ENCODE results near the gene ENOSF1.

ENOSF1 gene

DNA sequence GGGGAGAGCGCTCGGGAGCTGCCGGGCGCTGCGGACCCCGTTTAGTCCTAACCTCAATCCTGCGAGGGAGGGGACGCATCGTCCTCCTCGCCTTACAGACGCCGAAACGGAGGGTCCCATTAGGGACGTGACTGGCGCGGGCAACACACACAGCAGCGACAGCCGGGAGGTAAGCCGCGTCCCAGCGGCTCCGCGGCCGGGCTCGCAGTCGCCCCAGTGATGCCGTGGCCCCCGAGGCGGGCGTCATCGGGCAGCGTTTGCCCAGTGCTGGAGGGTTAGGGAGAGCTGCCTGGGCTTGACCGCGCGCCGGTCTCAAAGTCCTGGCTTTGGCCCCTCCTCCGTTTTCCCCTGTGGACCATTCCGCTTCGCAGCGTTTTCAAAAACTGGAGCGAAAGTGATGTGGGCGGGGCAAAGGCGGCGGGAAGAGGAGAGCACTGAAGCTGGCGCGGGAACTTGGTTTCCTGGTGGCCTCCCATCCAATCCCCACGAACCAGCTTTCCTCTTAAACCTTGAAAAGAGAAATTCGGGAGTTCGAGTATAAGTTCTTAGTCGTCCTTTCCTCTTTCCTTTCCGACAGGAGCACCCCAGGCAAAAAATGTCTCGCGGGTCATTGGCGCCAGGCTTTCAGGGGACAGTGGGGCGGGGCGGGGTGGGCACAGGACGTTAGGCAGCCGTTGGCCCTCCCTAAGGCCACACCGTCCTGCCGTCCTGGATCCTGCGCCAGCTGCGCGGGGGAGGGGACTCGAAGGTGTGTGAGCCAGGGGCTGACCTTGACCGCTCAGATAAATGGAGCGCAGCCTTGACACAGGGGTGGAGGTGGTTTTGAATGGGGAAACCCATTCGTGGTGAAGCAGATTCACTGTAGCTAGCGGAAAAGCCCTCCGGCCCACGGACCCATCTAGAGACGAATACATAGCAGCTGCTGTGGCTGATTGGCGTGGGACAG, 54.2 kb downstream of the ENOSF1 start:
- H3K27me3 ChIP-seq (ENCODE audit: control insufficient read depth, insufficient read depth, low read length), result no peaks in the 10 kb centered on the region
- H3K9ac ChIP-seq (ENCODE audit: low read depth, low read length), result peak overlapping the region; percentile 85
- peak overlapping the region; percentile 98 for H3K4me3 ChIP-seq (ENCODE audit: low read depth, low read length)
- peaks cover 4% of the 10 kb centered on the region; the same call in 1 of the 2 replicates for H3K4me1 ChIP-seq (ENCODE audit: control insufficient read depth, insufficient read depth, low read length)
- peaks cover 32% of the 10 kb centered on the region for H3K36me3 ChIP-seq (ENCODE audit: control insufficient read depth, insufficient read depth, low read length)
- 0 out of 2 replicates have a peak, but pooled peaks cover 3% of the 10 kb centered on the region for H3K9me3 ChIP-seq (ENCODE audit: control insufficient read depth, insufficient read depth, low read length)
- peak overlapping the region; percentile 90 for H3K27ac ChIP-seq (ENCODE audit: low read depth, low read length)

DNA sequence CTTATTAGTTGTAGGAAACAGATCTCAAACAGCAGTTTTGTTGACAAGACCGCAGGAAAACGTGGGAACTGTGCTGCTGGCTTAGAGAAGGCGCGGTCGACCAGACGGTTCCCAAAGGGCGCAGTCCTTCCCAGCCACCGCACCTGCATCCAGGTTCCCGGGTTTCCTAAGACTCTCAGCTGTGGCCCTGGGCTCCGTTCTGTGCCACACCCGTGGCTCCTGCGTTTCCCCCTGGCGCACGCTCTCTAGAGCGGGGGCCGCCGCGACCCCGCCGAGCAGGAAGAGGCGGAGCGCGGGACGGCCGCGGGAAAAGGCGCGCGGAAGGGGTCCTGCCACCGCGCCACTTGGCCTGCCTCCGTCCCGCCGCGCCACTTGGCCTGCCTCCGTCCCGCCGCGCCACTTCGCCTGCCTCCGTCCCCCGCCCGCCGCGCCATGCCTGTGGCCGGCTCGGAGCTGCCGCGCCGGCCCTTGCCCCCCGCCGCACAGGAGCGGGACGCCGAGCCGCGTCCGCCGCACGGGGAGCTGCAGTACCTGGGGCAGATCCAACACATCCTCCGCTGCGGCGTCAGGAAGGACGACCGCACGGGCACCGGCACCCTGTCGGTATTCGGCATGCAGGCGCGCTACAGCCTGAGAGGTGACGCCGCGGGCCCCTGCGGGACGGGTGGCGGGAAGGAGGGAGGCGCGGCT, 55.0 kb downstream of the ENOSF1 start, which contains the start of gene TYMS:
Gene TYMS (plus strand): TSS at position 343 of the 690 bp plus-strand sequence. CDS start 90 bp downstream, at position 433.
- H3K4me3 ChIP-seq (ENCODE audit: low read depth, low read length), result peak within 1 kb of the TSS; percentile 98
- peaks cover 4% of the 10 kb centered on the region; the same call in 1 of the 2 replicates for H3K4me1 ChIP-seq (ENCODE audit: control insufficient read depth, insufficient read depth, low read length)
- H3K27me3 ChIP-seq (ENCODE audit: control insufficient read depth, insufficient read depth, low read length), result no peaks in the 10 kb centered on the region
- H3K36me3 ChIP-seq (ENCODE audit: control insufficient read depth, insufficient read depth, low read length), result peaks cover 32% of the 10 kb centered on the region
- 0 out of 2 replicates have a peak, but pooled peaks cover 3% of the 10 kb centered on the region for H3K9me3 ChIP-seq (ENCODE audit: control insufficient read depth, insufficient read depth, low read length)
- peak within 1 kb of the TSS; percentile 90 for H3K27ac ChIP-seq (ENCODE audit: low read depth, low read length)
- peak within 1 kb of the TSS; percentile 85 for H3K9ac ChIP-seq (ENCODE audit: low read depth, low read length)

DNA sequence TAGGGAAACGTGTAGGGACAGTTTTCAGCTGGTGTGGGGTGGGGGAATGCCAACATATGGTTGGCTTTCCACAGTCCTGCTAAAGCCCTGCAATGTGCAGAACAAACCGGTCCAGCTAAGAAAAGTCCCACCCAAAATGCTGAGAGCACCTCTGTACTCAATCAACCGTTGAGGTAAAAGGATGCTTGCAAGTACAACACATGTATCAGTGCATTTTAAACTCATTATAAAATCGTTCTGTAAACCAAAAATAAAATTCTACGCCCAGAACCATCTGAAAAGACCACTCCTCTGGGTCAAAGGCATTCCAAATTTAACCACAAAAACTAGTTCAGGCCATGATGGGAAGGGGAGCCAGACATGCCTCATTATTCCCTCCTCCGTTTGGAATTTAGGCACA, 57.0 kb downstream of the ENOSF1 start:
- H3K4me3 ChIP-seq (ENCODE audit: low read depth, low read length), result no peak overlapping the region
- H3K4me1 ChIP-seq (ENCODE audit: control insufficient read depth, insufficient read depth, low read length), result peaks cover 4% of the 10 kb centered on the region; the same call in 1 of the 2 replicates
- no peak overlapping the region for H3K27ac ChIP-seq (ENCODE audit: low read depth, low read length)
- H3K36me3 ChIP-seq (ENCODE audit: control insufficient read depth, insufficient read depth, low read length), result peaks cover 14% of the 10 kb centered on the region
- H3K27me3 ChIP-seq (ENCODE audit: control insufficient read depth, insufficient read depth, low read length), result no peaks in the 10 kb centered on the region
- H3K9ac ChIP-seq (ENCODE audit: low read depth, low read length), result no peak overlapping the region
- no peaks in the 10 kb centered on the region for H3K9me3 ChIP-seq (ENCODE audit: control insufficient read depth, insufficient read depth, low read length)

DNA sequence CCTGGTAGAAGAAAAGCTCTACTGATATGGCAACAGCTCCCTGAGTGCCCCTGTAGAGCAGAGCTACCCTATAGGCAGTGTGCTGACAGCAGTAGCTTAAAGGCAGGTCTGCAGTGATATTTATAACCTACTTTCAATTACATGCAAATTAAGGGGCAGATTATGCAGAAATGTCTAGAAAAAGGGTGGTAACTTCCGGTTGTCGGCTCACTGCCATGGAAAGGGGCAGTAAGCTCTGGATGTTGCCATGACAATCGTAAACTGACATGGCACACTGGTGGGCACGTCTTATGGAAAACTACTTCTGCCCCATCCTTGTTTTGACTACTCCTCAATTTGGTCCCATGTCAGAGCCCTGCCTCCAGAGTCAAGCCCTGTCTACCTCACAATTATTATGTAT, 57.8 kb downstream of the ENOSF1 start:
- Histone ChIP-seq H3K36me3 (ENCODE audit: control insufficient read depth, insufficient read depth, low read length) (peaks cover 6% of the 10 kb centered on the region), H3K9ac (ENCODE audit: low read depth, low read length) (no peak overlapping the region), H3K27ac (ENCODE audit: low read depth, low read length) (no peak overlapping the region), H3K4me1 (ENCODE audit: control insufficient read depth, insufficient read depth, low read length) (peaks cover 4% of the 10 kb centered on the region; the same call in 1 of the 2 replicates), H3K27me3 (ENCODE audit: control insufficient read depth, insufficient read depth, low read length) (no peaks in the 10 kb centered on the region), H3K9me3 (ENCODE audit: control insufficient read depth, insufficient read depth, low read length) (no peaks in the 10 kb centered on the region), H3K4me3 (ENCODE audit: low read depth, low read length) (no peak overlapping the region; the same call in 1 of the 2 replicates)

DNA sequence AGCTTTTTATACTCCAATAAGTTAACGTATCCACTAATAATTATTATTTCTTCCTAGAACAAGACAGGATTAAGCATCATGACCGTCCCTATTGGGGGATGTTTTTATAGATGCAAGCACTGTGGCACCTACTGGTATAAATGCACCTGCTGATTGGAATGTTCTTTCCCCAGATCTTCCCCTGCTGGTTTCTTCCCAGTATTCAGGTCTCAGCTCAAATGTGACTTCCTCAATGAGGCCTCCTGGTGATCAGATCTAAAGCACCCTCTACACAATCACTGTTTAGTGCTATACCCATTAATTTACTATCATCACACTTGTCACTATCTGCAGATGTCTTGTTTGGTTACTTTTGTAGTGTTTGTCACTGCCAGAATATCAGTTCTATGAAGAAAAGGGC, 58.9 kb downstream of the ENOSF1 start:
- Histone ChIP-seq H3K4me1 (ENCODE audit: control insufficient read depth, insufficient read depth, low read length) (no peaks in the 10 kb centered on the region; the same call in 1 of the 2 replicates), H3K9me3 (ENCODE audit: control insufficient read depth, insufficient read depth, low read length) (no peaks in the 10 kb centered on the region), H3K27me3 (ENCODE audit: control insufficient read depth, insufficient read depth, low read length) (no peaks in the 10 kb centered on the region), H3K9ac (ENCODE audit: low read depth, low read length) (no peak overlapping the region), H3K4me3 (ENCODE audit: low read depth, low read length) (no peak overlapping the region), H3K36me3 (ENCODE audit: control insufficient read depth, insufficient read depth, low read length) (no peaks in the 10 kb centered on the region), H3K27ac (ENCODE audit: low read depth, low read length) (no peak overlapping the region)

DNA sequence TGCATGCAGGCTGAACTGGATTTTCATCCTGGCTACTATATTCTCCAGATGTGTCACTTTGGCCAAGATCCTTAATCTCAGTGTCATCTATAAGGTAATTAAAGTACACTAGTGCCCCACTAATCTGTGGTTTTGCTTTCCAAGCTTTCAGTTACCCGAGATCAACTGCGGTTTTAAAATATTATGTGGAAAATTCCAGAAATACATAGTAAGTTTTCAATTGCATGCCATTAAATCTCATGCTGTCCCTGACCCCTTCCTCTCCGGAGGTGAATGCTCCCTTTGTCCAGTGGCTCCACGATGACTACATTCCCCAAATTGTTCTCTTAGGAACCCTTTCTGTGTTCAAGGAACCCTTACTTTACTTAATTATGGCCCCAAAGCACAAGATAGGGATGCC, 60.3 kb downstream of the ENOSF1 start:
- H3K27me3 ChIP-seq (ENCODE audit: control insufficient read depth, insufficient read depth, low read length), result no peaks in the 10 kb centered on the region
- H3K4me1 ChIP-seq (ENCODE audit: control insufficient read depth, insufficient read depth, low read length), result no peaks in the 10 kb centered on the region; the same call in 1 of the 2 replicates
- H3K27ac ChIP-seq (ENCODE audit: low read depth, low read length), result no peak overlapping the region
- no peaks in the 10 kb centered on the region for H3K36me3 ChIP-seq (ENCODE audit: control insufficient read depth, insufficient read depth, low read length)
- H3K9ac ChIP-seq (ENCODE audit: low read depth, low read length), result no peak overlapping the region
- no peaks in the 10 kb centered on the region for H3K9me3 ChIP-seq (ENCODE audit: control insufficient read depth, insufficient read depth, low read length)
- no peak overlapping the region for H3K4me3 ChIP-seq (ENCODE audit: low read depth, low read length)

DNA sequence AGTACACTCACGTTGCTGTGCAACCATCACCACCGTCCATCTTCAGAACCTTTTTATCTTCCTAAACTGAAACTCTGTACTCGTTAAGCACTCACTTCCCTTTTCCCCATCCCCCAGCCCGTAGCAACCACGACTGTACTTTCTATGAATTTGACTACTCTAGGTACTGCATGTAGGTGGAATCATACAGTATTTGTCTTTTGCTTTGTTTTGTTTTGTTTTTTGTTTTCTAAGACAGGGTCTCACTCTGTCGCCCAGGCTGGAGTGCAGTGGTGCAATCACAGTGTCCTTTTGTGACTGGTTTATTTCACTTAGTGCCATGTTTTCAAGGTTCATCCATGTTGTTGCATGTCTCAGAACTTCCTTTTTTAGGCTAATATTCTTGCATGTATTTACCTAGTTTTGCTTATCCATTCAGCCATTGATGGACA, 62.0 kb downstream of the ENOSF1 start:
- no peaks in the 10 kb centered on the region for H3K9me3 ChIP-seq (ENCODE audit: control insufficient read depth, insufficient read depth, low read length)
- H3K36me3 ChIP-seq (ENCODE audit: control insufficient read depth, insufficient read depth, low read length), result no peaks in the 10 kb centered on the region
- no peak overlapping the region for H3K27ac ChIP-seq (ENCODE audit: low read depth, low read length)
- no peaks in the 10 kb centered on the region; the same call in 1 of the 2 replicates for H3K4me1 ChIP-seq (ENCODE audit: control insufficient read depth, insufficient read depth, low read length)
- H3K9ac ChIP-seq (ENCODE audit: low read depth, low read length), result no peak overlapping the region
- no peaks in the 10 kb centered on the region for H3K27me3 ChIP-seq (ENCODE audit: control insufficient read depth, insufficient read depth, low read length)
- no peak overlapping the region for H3K4me3 ChIP-seq (ENCODE audit: low read depth, low read length)

DNA sequence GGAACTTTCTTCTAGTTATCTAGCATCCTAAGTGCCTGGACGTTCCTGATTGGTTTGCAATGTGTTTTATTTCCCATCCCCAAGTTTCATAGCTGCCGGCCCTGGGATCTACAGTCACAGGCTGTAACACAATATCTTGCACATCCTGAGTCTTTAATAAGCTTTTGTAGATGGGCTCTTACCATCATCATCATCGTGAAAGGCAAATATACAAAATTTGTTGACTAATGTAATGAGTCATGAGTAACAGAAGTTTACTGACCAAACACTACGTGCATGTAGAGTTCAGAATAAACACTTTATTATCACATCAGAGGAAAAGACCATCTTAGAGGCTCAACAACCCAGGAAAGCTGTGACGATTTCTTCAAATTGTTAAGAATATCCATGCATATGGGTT, 63.1 kb downstream of the ENOSF1 start:
- no peaks in the 10 kb centered on the region for H3K27me3 ChIP-seq (ENCODE audit: control insufficient read depth, insufficient read depth, low read length)
- H3K4me3 ChIP-seq (ENCODE audit: low read depth, low read length), result no peak overlapping the region
- no peak overlapping the region for H3K27ac ChIP-seq (ENCODE audit: low read depth, low read length)
- no peaks in the 10 kb centered on the region for H3K4me1 ChIP-seq (ENCODE audit: control insufficient read depth, insufficient read depth, low read length)
- no peaks in the 10 kb centered on the region for H3K9me3 ChIP-seq (ENCODE audit: control insufficient read depth, insufficient read depth, low read length)
- H3K36me3 ChIP-seq (ENCODE audit: control insufficient read depth, insufficient read depth, low read length), result no peaks in the 10 kb centered on the region
- H3K9ac ChIP-seq (ENCODE audit: low read depth, low read length), result no peak overlapping the region

DNA sequence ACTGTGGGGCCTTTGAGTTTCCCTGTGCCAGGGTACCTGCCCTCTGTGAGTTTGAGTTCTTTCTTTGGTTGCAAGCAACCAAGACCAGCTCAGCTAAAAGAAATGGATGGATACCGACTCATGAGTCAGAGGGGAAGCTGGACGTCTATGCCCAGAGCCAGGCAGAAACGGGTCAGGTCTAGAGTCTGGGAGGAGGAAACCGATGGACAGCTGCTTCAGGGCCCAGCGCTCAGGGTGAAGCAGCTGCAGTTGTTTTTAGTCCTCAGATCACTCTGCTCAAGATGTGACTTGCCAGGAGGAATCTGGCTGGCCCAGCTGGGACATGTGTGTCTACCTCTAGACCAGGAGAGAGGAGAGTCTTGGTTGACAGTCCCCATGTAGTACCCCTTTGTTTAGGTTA, 65.1 kb downstream of the ENOSF1 start:
- Histone ChIP-seq H3K9me3 (ENCODE audit: control insufficient read depth, insufficient read depth, low read length) (no peaks in the 10 kb centered on the region), H3K4me1 (ENCODE audit: control insufficient read depth, insufficient read depth, low read length) (no peaks in the 10 kb centered on the region), H3K27ac (ENCODE audit: low read depth, low read length) (no peak overlapping the region), H3K27me3 (ENCODE audit: control insufficient read depth, insufficient read depth, low read length) (no peaks in the 10 kb centered on the region), H3K9ac (ENCODE audit: low read depth, low read length) (no peak overlapping the region), H3K4me3 (ENCODE audit: low read depth, low read length) (no peak overlapping the region), H3K36me3 (ENCODE audit: control insufficient read depth, insufficient read depth, low read length) (no peaks in the 10 kb centered on the region)

DNA sequence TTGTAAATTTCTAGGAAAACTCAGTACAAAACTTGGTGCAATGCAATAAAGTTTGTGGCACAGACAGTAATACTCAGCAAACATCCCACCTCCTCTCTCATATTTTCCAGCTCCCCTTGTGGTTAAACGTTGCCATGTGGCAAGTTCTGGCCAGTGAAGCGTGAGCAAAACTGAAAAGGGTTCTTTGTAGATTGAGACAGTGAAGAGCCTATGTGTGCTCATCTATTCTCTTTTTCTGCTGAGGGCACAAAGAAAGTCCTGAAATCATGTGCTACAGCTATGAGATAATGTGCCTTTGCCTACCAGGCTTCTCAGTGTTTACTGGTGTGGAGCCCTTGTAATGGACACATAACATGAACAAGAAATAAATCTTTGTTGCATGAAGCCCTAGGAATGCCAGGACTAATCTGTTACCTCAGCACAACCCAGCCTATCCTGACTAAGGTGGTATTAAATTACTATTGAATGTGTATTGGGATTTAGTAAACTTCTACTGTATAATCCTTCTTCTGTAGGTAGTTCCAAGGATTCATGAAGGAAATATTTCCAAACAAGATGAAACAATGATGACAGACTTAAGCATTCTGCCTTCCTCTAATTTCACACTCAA, 67.9 kb downstream of the ENOSF1 start:
- Histone ChIP-seq H3K9ac (ENCODE audit: low read depth, low read length) (no peak overlapping the region), H3K27me3 (ENCODE audit: control insufficient read depth, insufficient read depth, low read length) (no peaks in the 10 kb centered on the region), H3K27ac (ENCODE audit: low read depth, low read length) (no peak overlapping the region), H3K36me3 (ENCODE audit: control insufficient read depth, insufficient read depth, low read length) (no peaks in the 10 kb centered on the region), H3K9me3 (ENCODE audit: control insufficient read depth, insufficient read depth, low read length) (no peaks in the 10 kb centered on the region), H3K4me1 (ENCODE audit: control insufficient read depth, insufficient read depth, low read length) (no peaks in the 10 kb centered on the region), H3K4me3 (ENCODE audit: low read depth, low read length) (no peak overlapping the region)

Measured in HUES48 (cell line).